Activated naive CD8-positive, alpha-beta T cell treated with anti-CD3 and anti-CD28 coated beads, Interleukin-2, amount 10 ng/mL, durations not matched to agents 7 days and 5 days (primary cell): ENCODE data around the gene TPX2. TPM values are rescaled to one million over a fixed set of nuclear protein-coding genes. Genes with fewer than 3 reads are reported as not detected.
"Not testable (repeated sequence)": the region's sequence is repeated elsewhere in the genome, so short reads cannot be mapped to it uniquely, and the experiment has no call there.

ENCODE experiments used
- ATAC-seq: fragments of 150-1000 bp; cut with Tn5 transposase; one replicate; pipeline ENCODE4 v1.10.0; 2021; ENCODE audit warnings: low read depth, moderate library complexity
- POLR2A ChIA-PET: fragments of 350-600 bp; sonication (Branson Sonifier 250); formaldehyde crosslinking; loops from one replicate; lab custom pipeline; 2021; ENCODE audit warnings: antibody characterized with exemption; lab: Charles Lee
- DNase-seq: peaks from one replicate; pipeline ENCODE4 v3.0.0; 2021
- H3K27ac Mint-ChIP-seq: one replicate; pipeline ENCODE4 v1.8.0; 2022; ENCODE audit warnings: mild to moderate bottlenecking, mixed read lengths
- H3K27me3 Mint-ChIP-seq: one replicate; pipeline ENCODE4 v1.8.0; 2022; ENCODE audit warnings: mild to moderate bottlenecking, moderate library complexity, mixed read lengths
- H3K36me3 Mint-ChIP-seq: one replicate; pipeline ENCODE4 v1.8.0; 2021; ENCODE audit warnings: mild to moderate bottlenecking, mixed read lengths
- H3K4me1 Mint-ChIP-seq: one replicate; pipeline ENCODE4 v1.8.0; 2021; ENCODE audit warnings: mixed read lengths
- H3K4me3 Mint-ChIP-seq: one replicate; pipeline ENCODE4 v1.8.0; 2022; ENCODE audit warnings: mild to moderate bottlenecking, moderate library complexity, mixed read lengths
- H3K9me3 Mint-ChIP-seq: one replicate; pipeline ENCODE4 v1.8.0; 2021; ENCODE audit warnings: mixed read lengths
- total RNA-seq, 2 experiments: library from RNA; stranded (reverse); gene quantifications; one replicate each; pipeline ENCODE4 v1.2.3, GENCODE V29; 2021

TPX2 gene
- total RNA-seq, 2 experiments from 2014 or later = 111 to 114 TPM

DNA sequence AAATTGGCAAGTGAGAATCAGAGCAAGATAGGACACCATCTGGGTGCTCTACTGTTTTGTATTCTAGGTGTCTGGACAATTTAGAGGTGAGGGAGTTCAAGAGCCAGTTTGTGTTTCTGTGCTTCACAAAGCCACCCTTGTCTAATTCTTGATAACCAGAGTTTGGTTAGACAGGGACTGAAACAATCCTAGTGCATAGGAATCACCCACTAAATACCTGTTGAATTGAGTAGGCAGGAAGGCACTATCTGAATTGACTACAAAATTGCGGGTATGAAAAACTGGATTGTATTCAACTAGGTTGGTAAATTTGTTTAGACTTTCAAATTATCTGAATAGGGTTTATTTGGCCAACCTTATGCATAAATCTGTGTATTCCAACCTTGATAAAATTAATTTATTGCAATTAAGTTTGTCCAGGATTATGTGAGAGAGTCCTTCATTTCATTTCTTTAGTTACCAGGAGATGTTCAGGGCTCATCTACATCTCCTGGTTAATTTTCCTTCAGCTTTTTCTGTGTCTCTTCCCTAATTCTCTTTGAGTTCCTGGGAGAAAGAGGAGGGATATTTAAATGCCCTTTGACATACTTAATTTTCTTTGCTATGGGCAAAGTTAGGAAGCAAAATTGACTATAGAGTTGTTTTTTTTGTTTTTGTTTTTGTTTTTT, 1.7 kb downstream of the TPX2 start:
- H3K4me3 Mint-ChIP-seq = no peak overlapping the region
- ATAC-seq = no peak
- peaks cover 12% of the 10 kb centered on the region for H3K36me3 Mint-ChIP-seq
- no peaks in the 10 kb centered on the region for H3K9me3 Mint-ChIP-seq
- peaks cover 2% of the 10 kb centered on the region for H3K27me3 Mint-ChIP-seq
- no peak for DNase-seq
- no peak overlapping the region for H3K27ac Mint-ChIP-seq
- H3K4me1 Mint-ChIP-seq = peaks cover 10% of the 10 kb centered on the region
- POLR2A ChIA-PET = interaction anchor here (0.6 to 3.1 kb wide), 4 partner anchors 13 to 168 kb away, joined by 4 to 14 read pairs (median 4); partner anchors contain the start of gene BCL2L1

DNA sequence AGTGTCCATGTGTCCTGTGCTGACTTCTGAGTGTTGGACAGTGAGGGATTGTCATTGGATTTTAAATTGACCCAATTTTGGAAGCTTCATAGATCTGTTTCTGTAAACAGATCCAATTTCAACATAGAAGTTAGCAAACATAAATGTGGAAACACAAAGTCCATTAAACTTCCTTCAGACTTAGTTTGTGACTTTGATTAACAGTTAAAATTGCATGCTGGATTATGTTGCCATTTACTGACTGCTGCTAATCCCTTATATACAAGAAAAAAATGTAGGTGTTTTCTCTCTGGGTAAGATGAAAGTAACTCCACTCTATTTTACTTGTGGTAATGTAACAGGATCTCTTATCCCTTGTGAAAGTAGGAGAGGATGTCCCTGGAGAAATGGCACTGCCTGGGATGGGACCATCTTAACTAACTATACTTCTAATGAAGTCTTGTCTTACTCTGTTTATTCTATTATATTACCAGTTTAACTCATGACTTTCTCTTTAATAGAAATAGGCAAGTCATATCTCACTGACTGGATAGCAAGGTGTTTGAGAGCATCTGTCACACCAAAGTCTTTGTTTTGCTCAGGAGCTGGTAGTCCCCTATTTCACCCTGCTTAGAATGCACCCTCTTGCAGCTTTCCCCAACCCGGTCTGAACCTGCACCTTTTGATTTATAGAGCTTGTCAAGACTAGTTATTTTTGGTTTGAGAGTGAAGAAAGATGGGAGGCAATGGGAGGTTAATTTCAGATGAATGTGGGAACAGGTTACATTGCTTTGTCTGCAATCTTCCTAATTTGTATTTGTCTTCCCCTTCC, 7.2 kb downstream of the TPX2 start:
- POLR2A ChIA-PET = no interaction called here
- DNase-seq = no peak
- no peak overlapping the region for H3K27ac Mint-ChIP-seq
- H3K9me3 Mint-ChIP-seq = no peaks in the 10 kb centered on the region
- H3K27me3 Mint-ChIP-seq = no peaks in the 10 kb centered on the region
- H3K4me3 Mint-ChIP-seq = no peak overlapping the region
- peaks cover 31% of the 10 kb centered on the region for H3K36me3 Mint-ChIP-seq
- ATAC-seq = no peak
- peaks cover 19% of the 10 kb centered on the region for H3K4me1 Mint-ChIP-seq

DNA sequence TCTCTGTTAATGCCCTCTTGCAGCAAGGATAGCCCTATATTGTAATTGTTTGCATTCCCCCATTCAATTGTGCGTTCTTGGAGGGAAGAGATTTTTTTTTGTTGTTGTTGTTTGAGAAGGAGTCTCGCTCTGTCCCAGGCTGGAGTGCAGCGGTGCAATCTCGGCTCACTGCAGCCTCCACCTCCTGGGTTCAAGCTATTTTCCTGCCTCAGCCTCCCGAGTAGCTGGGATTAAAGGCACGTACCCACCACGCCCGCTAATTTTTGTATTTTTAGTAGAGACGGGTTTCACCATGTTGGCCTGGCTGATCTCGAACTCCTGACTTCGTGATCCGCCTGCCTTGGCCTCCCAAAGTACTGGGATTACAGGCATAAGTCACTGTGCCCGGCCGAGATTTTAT, 7.9 kb downstream of the TPX2 start:
- Mint-ChIP-seq H3K4me1 (peaks cover 16% of the 10 kb centered on the region), H3K36me3 (peaks cover 31% of the 10 kb centered on the region)
- ATAC-seq, H3K27ac Mint-ChIP-seq, H3K4me3 Mint-ChIP-seq, H3K9me3 Mint-ChIP-seq, H3K27me3 Mint-ChIP-seq, POLR2A ChIA-PET, DNase-seq: not testable (repeated sequence)

DNA sequence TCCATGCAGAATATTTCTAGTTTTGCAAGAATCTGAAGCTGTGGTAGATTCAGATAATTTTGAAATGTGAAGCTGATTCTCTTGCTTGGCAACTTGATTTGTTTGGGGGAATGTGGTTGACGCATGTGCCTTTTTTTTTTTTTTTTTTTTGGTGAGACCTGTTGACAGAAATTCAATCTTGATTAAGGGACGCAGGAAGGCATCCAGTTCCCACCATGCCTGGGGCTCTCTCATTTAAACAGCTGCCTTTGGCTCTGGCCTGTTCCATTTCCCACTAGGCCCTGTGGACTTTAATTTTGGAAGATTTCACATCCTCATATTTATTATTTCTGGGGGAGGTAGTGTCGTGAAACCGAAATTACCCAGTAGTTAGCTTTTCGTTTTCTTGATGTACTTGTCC, 8.6 kb downstream of the TPX2 start:
- POLR2A ChIA-PET = interaction anchor here (0.7 kb wide), 1 partner anchor 174 kb away, joined by 3 read pairs; no protein-coding TSS in a partner anchor
- Mint-ChIP-seq H3K4me3 (no peak overlapping the region), H3K9me3 (no peaks in the 10 kb centered on the region), H3K27me3 (no peaks in the 10 kb centered on the region), H3K27ac (no peak overlapping the region), H3K36me3 (peaks cover 32% of the 10 kb centered on the region), H3K4me1 (peaks cover 16% of the 10 kb centered on the region)
- DNase-seq (no peak), ATAC-seq (no peak)

DNA sequence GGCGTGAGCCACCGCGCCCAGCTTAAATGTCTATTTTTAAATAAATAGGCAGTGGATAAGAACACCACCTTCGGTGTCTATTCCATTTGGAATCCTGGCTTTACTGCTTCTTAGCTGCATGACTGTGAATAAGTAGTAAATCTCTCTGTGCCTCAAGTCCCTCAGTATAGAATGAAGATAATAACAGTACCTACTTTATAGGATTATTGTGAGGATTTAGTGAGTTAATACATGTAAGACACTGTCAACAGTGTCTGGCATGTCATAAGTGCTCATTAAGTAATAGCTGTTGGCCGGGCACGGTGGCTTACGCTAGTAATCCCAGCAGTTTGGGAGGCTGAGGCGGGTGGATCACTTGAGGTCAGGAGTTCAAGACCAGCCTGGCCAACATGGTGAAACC, 10.1 kb downstream of the TPX2 start:
- ATAC-seq (no peak), DNase-seq (no peak)
- POLR2A ChIA-PET = no interaction called here
- no peaks in the 10 kb centered on the region for H3K9me3 Mint-ChIP-seq
- H3K4me3 Mint-ChIP-seq = no peak overlapping the region
- H3K27ac Mint-ChIP-seq = no peak overlapping the region
- peaks cover 39% of the 10 kb centered on the region for H3K36me3 Mint-ChIP-seq
- H3K27me3 Mint-ChIP-seq = no peaks in the 10 kb centered on the region
- peaks cover 20% of the 10 kb centered on the region for H3K4me1 Mint-ChIP-seq

DNA sequence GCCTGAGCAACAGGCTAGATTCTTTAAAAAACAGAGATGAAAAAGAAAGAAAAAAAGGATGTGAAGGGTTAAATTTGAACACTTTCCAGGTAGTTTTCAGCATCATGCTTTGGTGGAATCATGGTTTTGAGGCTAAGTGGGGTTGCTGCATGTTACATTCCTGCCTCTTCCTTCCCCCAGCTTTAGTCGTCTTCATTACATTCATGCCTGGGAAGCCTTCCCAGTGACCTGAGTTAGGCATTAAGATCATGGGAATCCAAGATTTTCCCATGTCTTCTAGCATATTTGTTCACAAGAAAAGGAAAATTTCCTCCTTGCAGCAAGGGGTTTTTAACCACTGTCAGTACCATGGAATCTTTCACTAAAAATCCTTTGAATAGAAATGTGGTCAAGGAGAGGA, 12.0 kb downstream of the TPX2 start:
- Mint-ChIP-seq H3K27me3 (no peaks in the 10 kb centered on the region), H3K9me3 (no peaks in the 10 kb centered on the region), H3K4me1 (peaks cover 16% of the 10 kb centered on the region), H3K36me3 (peaks cover 32% of the 10 kb centered on the region), H3K4me3 (no peak overlapping the region), H3K27ac (no peak overlapping the region)
- POLR2A ChIA-PET = interaction anchor here (0.5 to 1.2 kb wide), 2 partner anchors 15 to 179 kb away, joined by 3 to 5 read pairs; no protein-coding TSS in a partner anchor
- DNase-seq = no peak
- ATAC-seq = no peak

DNA sequence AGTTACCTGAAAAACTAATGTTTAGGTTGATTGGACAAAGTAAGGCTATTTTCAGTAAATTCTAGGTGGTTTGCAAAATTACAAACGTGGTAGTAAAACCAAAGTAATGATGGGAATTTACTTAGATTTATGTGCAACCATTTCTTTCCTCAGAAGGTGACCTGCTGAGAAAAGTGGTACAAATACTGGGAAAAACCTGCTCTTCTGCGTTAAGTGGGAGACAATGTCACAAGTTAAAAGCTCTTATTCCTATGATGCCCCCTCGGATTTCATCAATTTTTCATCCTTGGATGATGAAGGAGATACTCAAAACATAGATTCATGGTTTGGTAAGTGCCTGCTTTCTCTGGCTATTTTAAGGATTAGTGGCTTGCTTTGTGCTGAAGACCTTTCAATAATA, 18.2 kb downstream of the TPX2 start:
- H3K27ac Mint-ChIP-seq = no peak overlapping the region
- H3K9me3 Mint-ChIP-seq = no peaks in the 10 kb centered on the region
- DNase-seq (no peak), ATAC-seq (no peak)
- no peaks in the 10 kb centered on the region for H3K27me3 Mint-ChIP-seq
- H3K4me3 Mint-ChIP-seq = no peak overlapping the region
- peaks cover 52% of the 10 kb centered on the region for H3K36me3 Mint-ChIP-seq
- peaks cover 16% of the 10 kb centered on the region for H3K4me1 Mint-ChIP-seq
- POLR2A ChIA-PET = no interaction called here

DNA sequence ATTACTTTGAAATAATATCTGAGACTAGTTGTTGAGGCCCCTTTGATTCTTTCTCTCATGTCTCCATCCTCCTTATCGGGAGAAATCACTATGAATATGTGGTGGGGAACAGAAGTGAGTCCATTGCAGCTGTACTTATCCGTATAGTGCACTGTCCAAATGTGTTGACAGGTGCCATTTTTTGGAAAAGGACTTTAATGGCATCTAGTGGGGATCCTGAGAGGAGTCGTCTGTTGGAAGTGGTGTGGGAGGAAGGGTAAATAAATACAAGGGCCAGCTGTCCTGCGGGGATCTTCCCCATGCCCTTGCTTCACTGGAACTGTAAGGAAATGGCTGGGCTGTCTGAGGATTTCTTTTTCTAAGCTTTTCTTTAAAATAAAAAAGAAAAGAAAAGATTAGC, 19.4 kb downstream of the TPX2 start:
- POLR2A ChIA-PET = no interaction called here
- no peaks in the 10 kb centered on the region for H3K9me3 Mint-ChIP-seq
- DNase-seq (no peak), ATAC-seq (no peak)
- peaks cover 13% of the 10 kb centered on the region for H3K4me1 Mint-ChIP-seq
- no peak overlapping the region for H3K27ac Mint-ChIP-seq
- H3K4me3 Mint-ChIP-seq = no peak overlapping the region
- no peaks in the 10 kb centered on the region for H3K27me3 Mint-ChIP-seq
- peaks cover 50% of the 10 kb centered on the region for H3K36me3 Mint-ChIP-seq

DNA sequence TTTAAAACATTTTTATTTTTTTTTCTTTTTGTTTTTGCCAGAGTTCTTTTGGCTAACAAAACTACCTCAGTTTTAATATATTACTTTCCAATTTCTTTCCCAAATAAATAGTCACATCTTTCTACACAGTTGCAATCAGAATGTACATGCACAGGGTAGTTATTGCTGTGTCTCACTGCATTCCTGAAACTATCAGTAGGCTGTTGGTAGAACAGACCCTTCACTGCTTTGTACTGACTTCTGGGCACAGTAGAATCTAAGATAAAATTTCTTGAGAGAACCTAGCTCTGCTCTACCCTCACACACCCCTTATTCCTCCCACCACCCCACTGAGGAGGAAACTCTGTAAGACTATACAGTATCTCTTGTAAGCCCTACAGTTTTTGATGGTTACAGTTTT, 19.9 kb downstream of the TPX2 start:
- no peak overlapping the region for H3K27ac Mint-ChIP-seq
- POLR2A ChIA-PET = interaction anchor here (0.6 kb wide), 1 partner anchor 17 kb away, joined by 3 read pairs; no protein-coding TSS in a partner anchor
- peaks cover 50% of the 10 kb centered on the region for H3K36me3 Mint-ChIP-seq
- peaks cover 13% of the 10 kb centered on the region for H3K4me1 Mint-ChIP-seq
- H3K9me3 Mint-ChIP-seq = no peaks in the 10 kb centered on the region
- H3K27me3 Mint-ChIP-seq = no peaks in the 10 kb centered on the region
- DNase-seq = no peak
- ATAC-seq = no peak
- no peak overlapping the region for H3K4me3 Mint-ChIP-seq

DNA sequence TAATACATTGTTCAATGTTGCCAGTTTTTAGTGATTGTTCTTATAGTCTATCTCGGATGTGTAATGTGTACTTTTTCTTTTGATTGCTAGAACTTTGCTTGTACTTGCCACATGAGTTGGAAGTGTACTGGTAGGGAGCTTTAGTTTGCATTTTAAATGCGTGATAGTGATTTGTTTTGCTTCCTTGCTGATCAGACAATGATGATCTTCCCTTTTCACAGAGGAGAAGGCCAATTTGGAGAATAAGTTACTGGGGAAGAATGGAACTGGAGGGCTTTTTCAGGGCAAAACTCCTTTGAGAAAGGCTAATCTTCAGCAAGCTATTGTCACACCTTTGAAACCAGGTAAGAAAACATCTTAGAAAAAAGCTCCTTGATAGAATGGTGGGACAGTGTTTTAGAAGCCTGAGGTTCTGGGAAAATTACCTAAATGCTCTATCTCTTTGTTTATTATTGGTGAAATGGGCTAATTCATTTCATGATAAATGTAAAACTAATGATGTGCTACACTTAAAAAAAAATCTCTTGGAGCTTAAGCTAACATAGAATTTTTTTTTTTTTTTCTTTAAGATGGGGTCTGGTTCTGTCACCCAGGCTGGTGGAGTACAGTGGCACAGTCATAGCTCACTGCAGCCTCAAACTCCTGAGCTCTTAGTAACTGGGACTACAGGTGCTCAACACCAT, 20.9 kb downstream of the TPX2 start:
- Mint-ChIP-seq H3K4me3 (no peak overlapping the region), H3K27ac (no peak overlapping the region), H3K27me3 (no peaks in the 10 kb centered on the region), H3K4me1 (peaks cover 13% of the 10 kb centered on the region), H3K36me3 (peaks cover 56% of the 10 kb centered on the region), H3K9me3 (no peaks in the 10 kb centered on the region)
- POLR2A ChIA-PET = no interaction called here
- no peak for DNase-seq
- ATAC-seq = no peak

DNA sequence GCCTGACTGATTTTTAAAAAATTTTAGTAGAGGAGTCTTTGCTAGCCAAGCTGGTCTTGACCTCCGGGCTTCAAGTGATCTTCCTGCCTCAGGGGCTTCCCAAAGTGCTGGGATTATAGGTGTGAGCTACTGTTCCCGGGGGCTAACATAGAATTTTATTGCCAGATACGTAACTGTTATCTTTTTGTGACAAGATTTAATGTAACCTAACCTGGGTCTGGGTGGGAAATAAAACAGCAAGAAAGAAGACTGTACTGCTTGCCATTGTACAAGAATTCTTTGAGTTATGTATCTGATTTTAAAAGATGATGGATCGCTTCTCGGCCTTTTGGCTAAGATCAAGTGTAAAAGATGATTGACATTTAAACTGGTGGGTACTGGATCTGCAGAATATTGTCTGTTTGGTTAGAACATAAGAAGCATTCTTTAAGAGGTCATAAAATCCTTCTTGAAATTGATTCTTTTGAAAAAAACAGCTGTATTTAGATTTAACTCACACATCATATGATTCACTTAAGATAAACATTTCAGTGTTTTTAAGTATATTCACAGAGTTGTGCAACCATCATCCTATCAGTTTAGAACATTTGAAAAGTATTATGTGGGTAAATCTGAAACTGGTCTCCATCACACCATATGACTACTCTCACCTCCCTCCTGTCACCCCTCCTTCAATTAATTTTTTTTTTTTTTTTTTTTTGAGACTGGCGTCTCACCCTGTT, 21.6 kb downstream of the TPX2 start:
- ATAC-seq (no peak), DNase-seq (no peak)
- Mint-ChIP-seq H3K9me3 (no peaks in the 10 kb centered on the region), H3K27me3 (no peaks in the 10 kb centered on the region), H3K27ac (no peak overlapping the region), H3K4me1 (peaks cover 14% of the 10 kb centered on the region), H3K36me3 (peaks cover 61% of the 10 kb centered on the region), H3K4me3 (no peak overlapping the region)
- POLR2A ChIA-PET = no interaction called here

DNA sequence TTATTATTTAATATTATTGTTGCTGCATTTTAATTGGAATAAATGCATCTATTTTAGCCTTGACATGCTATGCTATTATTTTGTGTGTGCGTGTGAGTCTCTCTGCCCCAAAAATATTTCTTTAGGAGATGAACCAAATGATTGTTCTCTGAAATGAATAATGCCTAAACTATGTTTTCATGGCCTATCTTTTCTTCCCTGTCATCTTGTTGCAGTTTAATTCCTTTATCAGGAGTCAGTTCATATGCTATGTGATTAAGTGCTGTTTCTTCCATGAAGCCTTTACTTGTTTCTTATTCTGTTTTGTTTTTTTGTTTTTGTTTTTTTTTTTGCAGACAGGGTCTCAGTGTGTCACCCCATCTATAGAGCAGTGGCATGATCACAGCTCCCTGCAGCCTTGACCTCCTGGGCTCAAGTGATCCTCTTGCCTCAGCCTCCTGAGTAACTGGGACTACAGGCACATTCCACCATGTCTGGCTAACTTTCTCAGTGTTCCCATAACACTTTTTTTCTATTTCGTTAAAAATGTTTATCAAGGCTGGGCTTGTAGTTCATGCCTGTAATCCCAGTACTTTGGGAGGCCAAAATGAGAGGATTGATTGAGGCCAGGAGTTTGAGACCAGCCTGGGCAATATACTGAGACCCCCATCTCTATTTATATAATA, 25.7 kb downstream of the TPX2 start:
- no peak overlapping the region for H3K27ac Mint-ChIP-seq
- H3K27me3 Mint-ChIP-seq = no peaks in the 10 kb centered on the region
- no peak overlapping the region for H3K4me3 Mint-ChIP-seq
- peaks cover 47% of the 10 kb centered on the region for H3K36me3 Mint-ChIP-seq
- POLR2A ChIA-PET = no interaction called here
- H3K4me1 Mint-ChIP-seq = peaks cover 4% of the 10 kb centered on the region
- no peak for DNase-seq
- no peak for ATAC-seq
- H3K9me3 Mint-ChIP-seq = no peaks in the 10 kb centered on the region
